NCI-H446 treated with DMSO at 0.1 percent for 48 hours (cell line): ENCODE results near the gene TRABD2B.

ENCODE experiments used
- DNase-seq: peaks from one replicate; lab custom pipeline; 2025; lab: John Stamatoyannopoulos, UW

Gene TRABD2B

DNA sequence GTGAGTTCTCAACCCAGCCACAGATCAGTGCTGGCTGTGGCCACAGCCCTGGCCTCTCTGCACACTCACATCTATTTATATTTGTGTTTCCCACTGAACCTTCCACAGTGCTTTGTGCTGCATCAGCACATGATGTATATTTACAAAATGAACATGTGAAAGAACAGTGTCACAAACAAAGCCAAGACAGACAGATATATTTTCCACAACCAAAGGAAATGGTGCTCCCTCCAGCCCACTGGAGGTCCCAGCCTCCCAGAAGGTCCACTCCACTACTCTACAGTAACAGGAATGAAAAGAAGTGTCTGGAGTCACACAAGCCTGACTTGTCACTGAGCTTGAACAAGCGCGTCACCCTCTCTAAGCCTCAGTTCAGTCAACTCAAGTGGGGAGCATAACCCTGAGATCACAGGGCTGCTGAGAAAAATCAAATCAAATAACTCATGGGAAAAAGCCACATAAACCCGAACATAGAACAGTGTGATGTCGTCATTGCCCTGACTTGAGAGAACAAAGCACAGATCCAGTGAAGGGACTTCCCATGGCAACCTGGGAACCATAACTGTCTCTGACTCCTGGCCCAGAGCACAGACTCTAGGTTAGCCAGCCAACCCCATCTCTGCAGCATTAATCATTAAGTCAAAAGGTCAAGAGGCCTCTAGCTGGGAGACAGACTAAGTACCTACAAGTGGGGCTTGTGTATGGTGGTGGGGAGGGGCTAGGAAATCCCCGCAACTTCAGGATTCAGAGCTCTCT is 121.2 kb downstream of the TRABD2B start:
- no peak for DNase-seq

DNA sequence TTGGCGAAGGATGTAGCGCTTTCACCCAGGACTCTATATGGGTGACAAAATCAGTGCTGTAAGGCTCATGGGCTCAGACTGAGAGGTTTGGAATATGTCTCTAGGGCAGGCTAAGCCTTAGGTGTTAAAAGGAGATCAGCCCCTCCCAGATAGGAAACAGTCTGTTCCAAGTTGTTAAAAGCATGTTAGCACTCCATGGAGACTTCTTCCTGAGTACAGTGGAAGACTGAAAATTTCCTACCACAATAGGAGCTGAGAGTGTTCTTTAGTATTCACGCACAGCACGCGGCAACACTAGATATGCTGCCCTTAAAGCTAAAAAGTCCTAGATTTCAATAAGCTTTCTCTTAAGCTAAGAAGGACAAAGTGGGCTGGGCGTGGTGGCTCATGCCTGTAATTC is 122.1 kb downstream of the TRABD2B start:
- no peak for DNase-seq

DNA sequence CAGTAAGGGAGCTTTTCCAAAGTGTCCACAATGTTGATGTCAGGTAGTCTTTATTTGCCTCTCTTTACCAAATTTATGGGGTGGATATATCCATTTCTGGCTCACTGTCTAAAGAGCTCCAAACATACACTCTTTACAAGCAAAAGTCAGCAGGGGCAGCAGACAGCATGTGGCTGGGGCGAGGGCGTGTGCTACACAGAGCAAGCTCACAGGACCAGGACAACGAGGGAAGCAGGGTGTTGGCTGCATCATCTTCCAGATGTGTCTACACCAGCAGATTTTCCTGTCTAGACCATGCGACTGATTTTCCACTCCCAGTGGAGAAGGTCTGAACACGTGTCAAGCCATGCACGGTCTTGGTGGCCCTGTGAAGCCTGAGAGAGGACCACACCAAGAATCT is 123.8 kb downstream of the TRABD2B start:
- DNase-seq: no peak

DNA sequence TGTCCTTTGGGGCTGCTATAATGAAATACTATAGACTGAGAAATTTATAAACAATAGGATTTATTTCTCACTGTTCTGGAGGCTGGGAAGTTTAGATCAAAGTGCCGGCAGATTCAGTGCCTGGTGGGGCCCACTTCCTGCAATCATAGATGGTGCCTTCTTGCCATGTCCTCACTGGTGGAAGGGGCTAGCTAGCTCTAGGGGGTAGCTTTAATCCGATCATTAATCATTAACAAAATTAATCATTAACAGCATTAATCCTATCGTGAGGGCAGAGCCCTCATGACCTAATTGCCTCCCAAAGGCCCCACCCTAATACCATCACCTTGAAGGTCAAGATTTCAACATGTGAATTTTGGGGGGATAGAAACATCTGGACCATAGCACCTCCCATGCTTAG is 124.3 kb downstream of the TRABD2B start:
- no peak for DNase-seq

DNA sequence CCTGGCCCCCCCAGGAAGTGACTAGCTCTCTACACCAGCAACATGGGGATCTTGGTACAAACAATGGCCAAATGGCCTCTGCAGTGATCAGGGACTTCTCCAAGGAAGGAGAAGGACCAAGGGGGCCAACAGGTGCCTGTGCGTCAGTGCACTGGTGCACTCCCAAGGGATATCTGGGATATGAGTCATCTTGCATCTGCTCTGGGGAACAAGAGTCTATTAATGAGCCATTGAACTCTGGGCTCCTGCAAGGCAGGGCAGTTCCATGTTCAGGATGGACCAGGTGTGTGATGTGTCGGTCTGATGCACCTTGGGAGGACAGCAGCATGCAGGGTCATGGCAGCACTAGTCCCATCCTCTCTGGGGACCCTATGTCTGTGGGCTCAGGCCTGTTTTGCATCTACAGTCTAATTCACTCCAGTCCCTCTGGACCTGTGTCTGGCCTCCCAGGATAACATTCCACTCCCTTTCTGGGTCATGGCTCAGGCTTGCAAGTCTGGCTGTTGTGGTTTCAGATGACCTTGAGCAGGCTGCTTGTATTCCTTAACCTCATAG is 125.3 kb downstream of the TRABD2B start:
- no peak for DNase-seq

DNA sequence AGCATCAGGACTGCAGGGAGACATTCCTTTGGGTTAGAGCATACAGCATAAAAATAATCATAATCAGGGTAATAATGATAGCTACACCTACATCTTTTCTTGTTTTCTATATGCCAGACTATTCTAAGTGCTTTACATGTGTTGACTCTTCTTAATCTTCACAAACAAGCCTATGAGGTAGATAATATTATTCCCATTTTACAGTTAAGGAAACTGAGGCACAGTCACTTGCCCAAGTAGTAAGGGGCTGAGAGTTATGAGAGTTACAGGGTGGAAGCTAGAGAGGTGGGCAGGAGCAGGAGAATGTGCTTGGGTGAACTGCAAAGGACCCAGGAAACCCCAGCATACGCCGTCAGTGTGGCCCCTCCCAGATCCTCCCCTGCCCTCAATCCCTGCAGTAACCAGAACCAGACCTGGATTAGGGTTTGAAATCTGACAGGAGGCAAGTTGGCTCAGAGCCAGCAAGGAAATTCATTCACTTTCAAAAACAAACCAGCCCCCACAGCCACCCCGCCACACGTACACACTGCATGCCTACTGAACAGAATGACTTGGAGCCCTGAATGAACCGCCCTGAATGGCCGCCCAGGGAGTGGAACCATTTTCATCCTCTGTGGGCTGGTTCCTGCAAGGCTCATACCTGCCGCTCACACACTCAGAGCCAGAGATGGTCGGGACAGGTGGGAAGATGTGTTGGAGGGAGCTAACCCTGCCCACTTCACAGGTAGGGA is 126.1 kb downstream of the TRABD2B start:
- no peak for DNase-seq

DNA sequence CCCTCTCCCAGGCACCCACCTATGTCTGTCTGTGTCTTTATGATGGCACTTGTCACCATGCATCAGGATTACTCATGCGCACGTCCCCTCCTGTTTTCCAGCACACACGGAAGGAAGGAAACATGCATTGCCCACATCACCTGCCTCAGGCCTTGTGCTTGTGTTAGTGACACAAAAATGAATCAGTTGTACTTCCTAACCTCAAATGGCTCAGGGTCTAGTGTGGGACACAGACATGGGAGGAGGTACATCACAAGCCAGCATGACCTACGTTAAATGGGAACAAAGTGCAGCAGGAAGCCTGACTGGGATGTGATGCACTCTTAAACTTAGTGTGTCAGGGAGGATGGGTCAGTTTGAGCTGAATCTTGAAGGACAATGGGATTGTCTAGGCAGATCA is 126.7 kb downstream of the TRABD2B start:
- no peak for DNase-seq

DNA sequence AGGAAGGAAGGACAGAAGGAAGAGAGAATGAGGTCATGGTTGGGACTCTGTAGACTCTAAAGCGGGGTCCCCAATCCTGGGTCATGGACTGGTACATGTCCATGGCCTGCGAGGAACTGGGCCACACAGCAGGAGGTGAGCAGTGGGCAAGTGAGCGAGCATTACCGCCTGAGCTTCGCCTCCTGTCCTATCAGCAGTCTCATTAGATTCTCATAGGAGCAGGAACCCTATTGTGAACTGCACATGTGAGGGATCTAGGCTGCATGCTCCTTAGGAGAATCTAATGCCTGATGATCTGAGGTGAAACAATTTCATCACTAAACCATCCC is 128.9 kb downstream of the TRABD2B start:
- no peak for DNase-seq

DNA sequence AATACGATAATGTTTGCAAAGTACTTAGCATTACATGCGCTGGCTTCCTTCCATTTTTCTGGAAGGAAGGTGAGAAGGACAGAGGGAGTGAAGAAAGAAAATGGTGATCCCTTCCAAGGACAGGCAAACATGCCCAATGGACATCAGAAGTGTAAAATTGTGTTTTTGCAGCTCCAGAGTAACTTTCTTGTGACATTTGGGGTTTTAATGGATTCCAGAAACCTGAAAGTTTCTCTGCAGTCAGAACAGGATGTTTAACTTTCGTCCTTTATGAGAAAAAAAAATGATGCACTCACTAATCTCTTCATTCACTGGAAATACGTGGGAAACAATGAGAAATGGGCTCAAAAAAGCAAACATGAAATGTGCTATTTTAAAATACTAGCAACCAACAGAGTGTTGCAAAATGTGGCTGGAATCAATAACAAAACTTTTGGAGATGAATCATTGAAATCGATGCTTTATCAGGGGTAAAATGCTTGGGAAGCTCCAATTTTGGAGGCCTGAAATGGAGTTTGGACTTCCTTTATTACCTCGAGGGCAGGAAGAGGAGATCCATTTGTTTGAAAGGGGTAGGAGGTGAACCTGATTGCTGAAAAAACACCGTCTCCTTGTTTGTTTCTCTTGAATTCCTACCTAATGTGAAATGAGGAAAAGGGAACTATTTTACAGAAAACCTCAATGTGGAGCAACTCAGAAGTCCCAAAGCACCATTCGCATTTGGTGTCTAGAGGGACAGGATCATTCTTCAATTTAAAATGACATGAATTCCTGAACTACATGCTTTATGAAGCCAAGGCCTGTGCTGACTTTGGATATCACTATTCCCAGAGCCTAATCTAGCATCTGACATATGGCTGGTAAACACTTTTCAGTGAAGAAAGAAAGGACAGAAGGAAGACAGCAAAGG is 129.5 kb downstream of the TRABD2B start:
- no peak for DNase-seq

DNA sequence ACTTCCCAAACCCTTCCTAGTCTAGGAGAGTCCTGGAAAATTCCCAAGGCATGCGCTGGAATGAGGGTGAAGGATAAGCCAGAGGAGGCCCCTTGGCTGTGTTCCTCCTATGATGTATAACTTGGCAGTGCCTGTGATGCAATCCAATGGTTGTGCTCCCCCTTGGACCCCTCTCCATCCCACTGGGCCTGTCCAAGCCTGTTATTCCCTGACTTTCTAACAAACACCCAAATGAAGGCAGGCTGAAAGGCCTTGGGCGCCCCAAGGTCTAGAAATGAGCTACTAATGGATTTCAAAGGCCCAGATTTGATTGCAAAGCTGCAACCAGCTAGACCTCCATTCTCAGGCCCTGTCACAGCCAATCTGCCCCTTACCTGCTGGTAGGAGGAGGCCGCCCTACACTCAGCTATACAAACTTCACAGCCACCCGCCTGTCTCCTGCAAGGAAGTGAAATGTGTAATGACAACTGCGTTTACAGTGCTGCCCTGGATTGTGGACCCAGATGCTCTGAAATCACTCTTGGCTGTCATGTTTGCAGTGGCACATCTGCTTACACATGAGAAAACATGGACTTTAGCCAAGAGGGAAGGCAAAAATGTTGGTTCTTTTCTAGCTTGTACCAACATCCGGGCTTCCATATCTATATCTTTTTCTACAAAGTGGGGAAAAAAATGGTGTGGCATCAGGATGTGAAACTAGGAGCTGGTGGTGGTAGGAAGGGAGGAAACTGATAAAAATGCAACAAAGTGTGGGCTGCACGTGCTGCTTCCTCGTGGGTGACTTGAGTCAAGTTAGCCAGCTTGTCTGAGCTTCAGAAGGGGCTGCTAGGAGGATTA is 130.4 kb downstream of the TRABD2B start:
- no peak for DNase-seq

DNA sequence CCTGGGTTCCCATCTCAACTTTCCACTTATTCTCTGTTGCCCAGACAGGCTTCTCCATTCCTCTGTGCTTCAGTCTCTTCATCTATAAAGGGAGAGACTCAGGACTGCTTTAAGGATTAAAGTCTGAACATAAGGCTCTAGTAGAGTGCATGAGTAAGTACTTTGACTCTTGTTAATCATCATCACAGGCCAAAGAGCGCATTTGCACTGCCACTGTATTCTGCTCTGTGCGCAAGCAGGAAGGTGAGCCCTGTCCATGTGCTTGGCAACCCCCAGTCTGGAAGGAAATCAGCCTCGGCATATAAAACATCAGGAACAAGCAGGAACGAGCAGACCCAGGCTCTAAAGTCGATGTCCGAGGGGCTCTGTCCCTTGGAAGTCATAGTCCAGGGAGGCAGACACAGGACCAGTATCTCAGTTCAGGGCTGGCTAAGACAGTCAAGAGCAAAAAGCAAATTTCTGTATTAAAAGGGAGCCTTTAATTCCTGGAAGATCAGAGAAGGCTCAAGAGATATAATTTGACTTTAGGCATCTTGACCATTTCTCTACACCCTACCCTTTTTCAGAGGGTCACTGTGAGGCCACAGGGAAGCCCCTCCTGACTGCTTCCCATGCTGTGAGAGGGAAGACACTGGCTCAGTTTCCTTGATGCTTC is 131.2 kb downstream of the TRABD2B start:
- no peak for DNase-seq

DNA sequence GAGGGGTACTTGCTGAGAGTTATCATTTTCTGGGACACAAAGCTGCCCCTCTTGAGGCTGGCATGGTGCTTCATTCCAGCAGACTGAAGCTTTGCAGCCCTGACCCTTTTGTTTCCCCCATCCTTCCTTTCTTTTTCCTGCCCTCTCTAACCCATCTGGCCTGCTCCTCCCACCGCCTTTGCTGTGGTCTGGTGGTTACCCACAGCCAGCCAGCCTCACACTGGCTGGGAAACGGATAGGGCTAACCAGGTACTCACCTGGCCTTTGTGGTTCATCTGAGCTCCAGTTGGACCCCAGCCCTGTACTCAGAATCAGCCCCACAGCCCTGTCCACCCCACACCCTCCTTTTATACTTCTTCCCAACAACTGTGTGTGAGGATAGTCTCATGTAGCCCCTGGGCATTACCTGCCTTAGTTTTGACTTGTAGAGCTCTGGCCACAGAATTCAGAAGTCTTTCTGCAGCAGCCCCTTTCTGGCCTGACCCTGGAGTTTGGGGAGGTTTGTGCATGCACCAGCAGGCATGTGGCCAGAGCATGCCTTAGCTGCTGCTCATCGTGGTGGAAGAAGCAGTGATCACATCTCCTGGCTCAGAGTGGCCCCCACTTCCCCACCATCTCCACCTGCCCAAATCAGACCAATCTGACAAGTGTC is 138.0 kb downstream of the TRABD2B start:
- no peak for DNase-seq

DNA sequence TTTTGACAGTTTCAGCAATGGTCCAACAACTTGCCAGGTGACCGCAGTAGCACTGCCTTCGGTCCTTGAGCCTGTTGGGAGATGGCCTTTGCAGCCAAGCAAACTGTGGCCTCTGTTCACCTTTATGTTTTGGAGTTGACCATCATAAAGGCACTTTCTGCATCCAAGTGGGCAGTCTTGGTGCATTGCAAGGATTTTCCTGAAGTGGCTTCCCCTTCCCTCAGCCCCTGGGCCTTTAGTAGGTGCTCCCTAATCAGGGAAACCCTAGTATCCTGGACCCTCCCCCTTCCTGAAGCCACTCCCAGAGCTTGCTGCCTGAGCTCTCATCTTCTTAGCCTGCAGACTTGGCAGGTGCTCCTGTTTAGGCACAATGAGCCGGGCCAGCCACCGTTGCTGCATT is 140.2 kb downstream of the TRABD2B start:
- no peak for DNase-seq

DNA sequence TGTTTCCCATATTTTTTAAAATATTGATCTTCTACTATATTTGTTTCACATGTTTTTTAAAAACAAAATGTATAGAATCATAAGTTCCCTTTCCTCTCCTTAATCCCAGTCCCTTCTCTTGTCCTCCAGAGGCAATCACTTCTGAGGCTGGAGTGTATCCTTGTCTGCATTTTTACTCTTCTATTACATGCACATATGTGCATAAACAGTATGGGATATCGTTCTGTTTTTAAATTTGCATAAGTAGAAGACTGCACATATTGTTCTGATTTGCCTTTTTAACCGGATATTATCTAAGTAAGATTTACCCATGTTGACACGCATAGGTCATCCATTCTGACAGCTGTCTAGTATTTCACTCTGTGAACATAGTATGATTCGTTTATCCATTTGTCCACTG is 142.0 kb downstream of the TRABD2B start:
- no peak for DNase-seq

DNA sequence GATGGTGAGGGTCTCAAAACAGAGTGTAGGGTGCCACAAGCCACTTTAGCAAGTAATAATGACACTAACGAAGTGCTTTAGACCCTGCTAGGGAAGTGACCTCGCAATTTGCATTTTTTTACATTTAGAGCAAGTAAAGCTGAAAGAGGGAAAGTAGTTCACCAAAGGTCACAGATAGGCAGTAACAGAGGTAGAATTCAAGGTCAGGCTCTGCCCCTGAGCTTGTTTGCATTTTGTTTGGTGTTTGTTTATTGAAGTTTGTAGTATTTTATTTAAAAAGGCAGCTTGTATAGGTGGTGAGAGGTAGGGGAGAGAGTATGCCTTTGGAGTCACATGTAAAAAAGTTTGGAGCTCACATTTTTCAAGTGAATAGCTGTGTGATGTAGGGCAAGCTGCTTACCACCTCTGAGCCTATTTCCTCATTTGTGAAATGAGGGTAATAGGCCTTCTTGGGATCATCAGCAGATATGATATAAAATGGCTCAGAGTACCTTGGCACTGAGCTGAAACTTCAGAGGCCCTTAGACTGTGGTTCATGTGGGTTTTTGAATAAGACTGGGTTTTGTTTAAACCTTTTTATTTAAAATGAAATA is 142.5 kb downstream of the TRABD2B start:
- DNase-seq: no peak

DNA sequence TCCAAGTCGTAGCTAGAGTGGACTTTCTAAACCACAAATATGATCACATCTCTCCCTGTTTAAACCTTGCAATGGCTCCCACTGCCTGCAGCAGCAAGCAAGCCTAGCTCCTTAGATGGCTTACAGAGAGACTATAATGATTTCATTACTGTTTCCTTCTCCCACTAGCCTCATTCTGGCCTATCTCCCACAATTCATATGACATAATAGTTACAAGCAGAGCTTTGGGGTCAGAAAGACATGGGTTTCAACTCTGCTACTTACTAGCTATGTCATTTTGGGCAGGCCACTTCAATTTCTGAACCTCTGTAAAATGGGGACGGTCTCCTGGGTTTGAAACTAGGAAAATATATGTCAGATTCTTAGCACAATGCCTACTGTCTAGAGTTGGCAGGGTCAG is 143.3 kb downstream of the TRABD2B start:
- no peak for DNase-seq

DNA sequence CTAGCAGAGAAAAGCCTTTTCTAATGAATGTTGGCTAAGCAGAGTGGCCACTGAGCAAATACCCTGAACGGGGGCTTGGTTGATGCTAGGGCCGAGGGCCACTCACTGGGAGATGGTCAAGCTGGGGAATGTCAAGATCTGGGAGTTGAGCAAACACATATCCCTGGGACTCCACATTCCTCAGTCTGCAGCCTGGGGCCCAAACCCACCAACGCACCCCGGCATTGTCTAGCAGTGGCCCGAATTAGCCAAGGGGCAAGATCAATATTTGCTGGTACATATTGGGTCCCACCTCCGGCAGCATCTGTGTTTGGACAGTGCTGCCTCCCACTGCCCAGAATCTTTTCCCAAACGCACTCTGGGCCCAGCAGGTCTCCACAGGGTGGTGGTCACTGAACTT is 144.1 kb downstream of the TRABD2B start:
- DNase-seq: no peak

DNA sequence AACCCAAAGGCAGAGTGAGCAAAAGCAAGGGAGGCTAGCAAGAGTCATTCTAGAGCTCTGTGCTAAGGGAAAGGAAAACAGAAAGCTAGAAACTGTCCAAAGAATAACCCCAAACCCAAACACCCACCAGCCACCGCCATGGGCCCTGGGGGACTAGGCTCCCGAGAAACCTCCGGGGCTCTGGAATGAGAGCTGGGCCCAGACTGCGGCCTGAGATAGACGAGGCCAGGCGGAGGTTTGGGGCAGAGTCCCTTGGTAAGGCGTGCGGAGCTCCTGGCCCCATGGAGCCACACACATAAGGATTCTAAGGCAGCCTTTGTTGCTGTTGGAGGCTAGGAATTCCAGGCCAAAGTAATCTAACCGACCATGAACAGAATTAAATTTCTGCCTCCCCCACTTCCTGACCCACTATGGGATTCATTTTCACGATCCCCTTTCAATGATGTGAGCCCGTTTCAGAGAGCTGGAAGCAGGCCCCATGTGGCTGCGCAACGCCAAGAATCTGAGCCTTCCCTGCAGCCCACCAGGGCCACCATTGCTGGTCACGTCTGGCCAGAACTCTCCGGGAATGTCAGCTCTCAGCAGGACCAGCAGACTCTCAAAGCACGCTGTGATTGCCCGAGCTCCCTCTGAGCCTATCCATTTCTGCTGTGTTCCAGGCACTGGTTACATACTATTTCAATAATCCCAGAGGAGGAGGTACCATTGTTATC is 145.0 kb downstream of the TRABD2B start:
- no peak for DNase-seq

DNA sequence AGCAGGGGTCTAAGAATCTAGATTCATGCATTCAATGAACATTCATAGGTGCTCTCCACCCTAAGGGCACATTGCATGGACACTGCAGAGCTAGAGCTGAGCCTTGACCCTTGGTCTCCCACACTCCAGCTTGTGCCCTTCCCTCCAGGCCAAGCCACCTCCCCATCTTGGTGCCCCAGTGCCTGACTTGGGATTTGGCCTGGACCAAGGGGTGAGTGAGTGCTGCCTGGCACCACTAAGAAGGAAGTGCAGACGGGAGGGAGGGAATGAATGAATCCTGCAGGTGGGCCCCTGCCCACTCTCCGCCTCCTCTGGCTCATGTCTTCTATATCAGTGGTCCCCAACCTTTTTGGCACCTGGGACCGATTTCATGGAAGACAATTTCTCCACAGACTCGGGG is 146.7 kb downstream of the TRABD2B start:
- DNase-seq: no peak
